ENCODE results near the gene GRIK5.

GRCh38 chr19:42071247-42071646 is 1.2 kb upstream of the GRIK5 start:
- TF ChIP-seq CTCF (IDR thresholded peaks at IDR 0.05; ENCODE audit: poor library complexity, severe bottlenecking): no peak
- TF ChIP-seq REST (IDR thresholded peaks at IDR 0.05; ENCODE audit: borderline replicate concordance): no peak
- TF ChIP-seq EP300 (conservative IDR thresholded peaks at IDR 0.05; ENCODE audit: poor library complexity, severe bottlenecking): no peak
- TF ChIP-seq POLR2AphosphoS5 (IDR thresholded peaks at IDR 0.05): no peak
- TF ChIP-seq SMC3 (conservative IDR thresholded peaks at IDR 0.05; ENCODE audit: poor library complexity): no peak
- no peak for TF ChIP-seq EZH2 (IDR thresholded peaks at IDR 0.05; ENCODE audit: borderline replicate concordance, insufficient read depth, low read length, poor library complexity, severe bottlenecking)
